Cardiac muscle cell (in vitro differentiated cells and primary cell): Measurements from ENCODE around the gene THAP6. TPM values are rescaled to one million over a fixed set of nuclear protein-coding genes. Genes with fewer than 3 reads are reported as not detected.
"Not testable (repeated sequence)": the region's sequence is repeated elsewhere in the genome, so short reads cannot be mapped to it uniquely, and the experiment has no call there.

Experiments
- DNase-seq, 2 donors: peaks; one replicate each; pipeline versions ENCODE4 v3.0.0 to v3.0.0-alpha.2; 2010 to 2017; ENCODE audit warnings: low read depth in 1 of 2, low spot score in 1 of 2
- H3K27ac ChIP-seq: fragments of 200-600 bp; sonication (generic); 2 replicates; pipeline ENCODE4 v1.5.1; 2016
- H3K27me3 ChIP-seq: fragments of 200-600 bp; sonication (generic); 2 replicates; pipeline ENCODE4 v1.6.0; 2016; ENCODE audit warnings: control low read depth
- H3K36me3 ChIP-seq: fragments of 200-600 bp; sonication (generic); 2 replicates; pipeline ENCODE4 v1.5.1; 2016; ENCODE audit warnings: control low read depth
- H3K4me1 ChIP-seq: fragments of 200-600 bp; sonication (generic); 2 replicates; pipeline ENCODE4 v1.8.1; 2017; ENCODE audit warnings: low read depth, mild to moderate bottlenecking, mixed run types
- H3K4me3 ChIP-seq: fragments of 200-600 bp; sonication (generic); 2 replicates; pipeline ENCODE4 v1.5.1; 2016; ENCODE audit warnings: mild to moderate bottlenecking
- H3K9me3 ChIP-seq: fragments of 200-600 bp; sonication (generic); 2 replicates; pipeline ENCODE4 v1.5.1; 2017; ENCODE audit warnings: low read depth, mild to moderate bottlenecking, control low read depth
- polyA plus RNA-seq: library from polyadenylated mRNA; unstranded; fragments of >200 nt; fragmentation: Nextera tagmentation; extraction: Ambion mirVana; gene quantifications from 2 replicates; pipeline ENCODE4 v1.2.1, GENCODE V29; 2016
- total RNA-seq: library from RNA; depleted of rRNA; stranded (reverse); fragments of >200 nt; gene quantifications from 2 replicates; pipeline ENCODE4 v1.2.3, GENCODE V29; 2016
- TF ChIP-seq, protein P1 (sequence below): IDR thresholded peaks from 2 replicates; pipeline ENCODE4 v1.5.1; 2012; ENCODE audit warnings: low read depth, mild to moderate bottlenecking, low read length

Gene THAP6
- total and polyA plus RNA-seq, 2 experiments from 2014 or later = 16.8 to 22.2 TPM

DNA sequence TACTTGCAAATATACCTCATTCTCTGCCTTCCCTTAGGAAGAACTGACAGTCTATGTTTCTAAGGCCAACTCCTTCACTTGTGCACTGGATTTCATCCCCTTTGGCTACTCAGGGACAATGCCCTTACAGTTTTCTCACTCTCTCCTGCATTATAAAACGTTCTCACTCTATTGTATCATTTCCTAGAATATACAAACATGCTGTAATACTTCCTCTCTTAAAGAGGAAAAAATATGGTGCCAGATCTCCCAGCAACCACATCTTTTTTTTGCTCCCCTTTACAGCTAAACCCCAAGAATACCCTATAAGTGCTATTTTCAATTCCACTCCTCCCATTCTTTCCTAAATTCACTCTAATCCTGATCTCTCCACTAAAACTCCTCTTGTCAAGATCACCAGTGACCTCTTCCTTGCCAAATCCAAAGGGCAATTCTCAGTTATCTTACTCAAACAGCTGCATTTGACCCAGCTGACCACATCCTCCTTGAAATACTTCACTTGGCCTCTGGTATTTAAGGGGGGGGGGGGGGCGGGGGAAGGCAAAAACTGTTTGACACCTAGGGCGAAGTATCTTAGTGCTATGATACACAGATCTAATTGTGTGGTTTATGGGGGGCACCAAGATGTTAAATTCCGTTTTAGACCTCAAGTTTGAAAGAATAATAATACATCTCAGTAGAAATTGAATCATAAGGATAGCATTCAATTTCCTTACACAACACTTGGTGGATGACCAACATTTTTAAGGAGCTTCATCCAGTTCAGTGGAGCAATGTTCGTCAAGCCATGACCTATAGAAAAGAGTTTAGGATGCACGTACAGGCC is 1.7 kb upstream of the THAP6 start:
- DNase-seq = peak; percentile 10 to 67
- peak overlapping the region; percentile 66 for H3K4me3 ChIP-seq
- H3K9me3 ChIP-seq = no peaks in the 10 kb centered on the region
- no peaks in the 10 kb centered on the region for H3K27me3 ChIP-seq
- H3K36me3 ChIP-seq = peaks cover 21% of the 10 kb centered on the region
- TF ChIP-seq, protein P1, sequence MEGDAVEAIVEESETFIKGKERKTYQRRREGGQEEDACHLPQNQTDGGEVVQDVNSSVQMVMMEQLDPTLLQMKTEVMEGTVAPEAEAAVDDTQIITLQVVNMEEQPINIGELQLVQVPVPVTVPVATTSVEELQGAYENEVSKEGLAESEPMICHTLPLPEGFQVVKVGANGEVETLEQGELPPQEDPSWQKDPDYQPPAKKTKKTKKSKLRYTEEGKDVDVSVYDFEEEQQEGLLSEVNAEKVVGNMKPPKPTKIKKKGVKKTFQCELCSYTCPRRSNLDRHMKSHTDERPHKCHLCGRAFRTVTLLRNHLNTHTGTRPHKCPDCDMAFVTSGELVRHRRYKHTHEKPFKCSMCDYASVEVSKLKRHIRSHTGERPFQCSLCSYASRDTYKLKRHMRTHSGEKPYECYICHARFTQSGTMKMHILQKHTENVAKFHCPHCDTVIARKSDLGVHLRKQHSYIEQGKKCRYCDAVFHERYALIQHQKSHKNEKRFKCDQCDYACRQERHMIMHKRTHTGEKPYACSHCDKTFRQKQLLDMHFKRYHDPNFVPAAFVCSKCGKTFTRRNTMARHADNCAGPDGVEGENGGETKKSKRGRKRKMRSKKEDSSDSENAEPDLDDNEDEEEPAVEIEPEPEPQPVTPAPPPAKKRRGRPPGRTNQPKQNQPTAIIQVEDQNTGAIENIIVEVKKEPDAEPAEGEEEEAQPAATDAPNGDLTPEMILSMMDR = no peak
- H3K4me1 ChIP-seq = peaks cover 23% of the 10 kb centered on the region
- peak overlapping the region; percentile 88 for H3K27ac ChIP-seq

DNA sequence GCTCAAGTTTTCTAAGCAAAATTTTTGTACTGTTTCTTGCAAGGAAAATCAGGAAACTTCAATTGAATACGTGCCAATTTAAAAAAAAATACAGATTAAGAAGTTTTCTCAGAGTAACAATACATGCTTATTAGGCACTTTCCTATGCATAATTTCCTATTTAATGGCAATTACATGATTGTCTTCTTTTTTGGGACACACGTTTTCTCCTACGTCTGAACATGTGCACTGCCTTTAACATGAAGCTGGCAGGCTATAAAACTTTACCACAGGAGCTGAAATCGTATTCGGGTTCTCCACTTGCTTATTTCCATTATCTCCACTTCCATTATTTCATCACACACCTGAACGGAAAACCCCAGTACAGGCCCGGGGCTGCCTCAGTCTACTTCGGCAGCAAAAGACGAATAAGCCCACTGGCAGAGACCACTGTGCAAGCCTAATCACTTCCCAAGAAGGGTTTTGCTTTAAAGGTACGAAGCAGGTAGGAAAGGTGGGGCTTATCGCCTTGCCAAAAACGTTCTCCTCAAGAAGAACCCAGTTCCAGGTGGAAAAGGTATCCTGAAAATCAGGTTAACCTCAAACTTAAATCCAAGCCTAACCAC is 645 bp upstream of the THAP6 start:
- H3K4me1 ChIP-seq = peaks cover 23% of the 10 kb centered on the region
- no peaks in the 10 kb centered on the region for H3K27me3 ChIP-seq
- TF ChIP-seq, protein P1 = no peak
- peaks cover 21% of the 10 kb centered on the region for H3K36me3 ChIP-seq
- peak overlapping the region; percentile 88 for H3K27ac ChIP-seq
- DNase-seq = peak in 1 of 2 donors; percentile 14
- no peaks in the 10 kb centered on the region for H3K9me3 ChIP-seq
- H3K4me3 ChIP-seq = peak overlapping the region; percentile 66

DNA sequence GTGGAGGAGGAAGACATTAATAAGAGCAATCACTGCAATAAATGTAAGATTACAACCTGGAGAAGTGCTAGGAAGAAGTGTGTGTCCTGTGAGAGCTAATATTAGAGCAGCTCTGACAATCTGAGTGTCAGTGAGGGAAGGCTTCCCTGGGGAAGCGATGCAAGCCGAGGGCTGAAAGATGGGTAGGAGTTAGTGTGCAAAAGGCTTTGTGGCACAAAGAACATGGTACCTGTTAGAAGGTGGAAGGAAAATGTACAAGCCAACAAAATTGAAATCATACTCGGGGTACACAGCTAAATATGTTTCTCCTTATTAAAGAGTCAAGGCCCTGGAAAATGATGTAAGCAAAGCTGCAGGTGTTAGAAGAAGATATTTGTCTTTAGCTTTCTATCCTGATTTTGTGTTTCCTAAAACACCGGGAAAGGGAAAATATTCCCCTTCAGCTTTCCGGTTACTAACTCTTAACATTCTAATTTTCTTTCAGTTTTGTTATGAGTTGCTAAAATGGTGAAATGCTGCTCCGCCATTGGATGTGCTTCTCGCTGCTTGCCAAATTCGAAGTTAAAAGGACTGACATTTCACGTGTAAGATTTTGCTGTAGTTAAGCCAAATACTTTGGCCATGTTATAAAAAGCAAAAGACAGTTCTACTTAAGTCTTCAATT is 808 bp downstream of the THAP6 start:
- Histone ChIP-seq H3K27me3 (no peaks in the 10 kb centered on the region), H3K4me3 (peak overlapping the region; percentile 66), H3K36me3 (peaks cover 25% of the 10 kb centered on the region), H3K9me3 (no peaks in the 10 kb centered on the region), H3K27ac (peak overlapping the region; percentile 88), H3K4me1 (peaks cover 23% of the 10 kb centered on the region)
- TF ChIP-seq, protein P1 = no peak
- DNase-seq = no peak

DNA sequence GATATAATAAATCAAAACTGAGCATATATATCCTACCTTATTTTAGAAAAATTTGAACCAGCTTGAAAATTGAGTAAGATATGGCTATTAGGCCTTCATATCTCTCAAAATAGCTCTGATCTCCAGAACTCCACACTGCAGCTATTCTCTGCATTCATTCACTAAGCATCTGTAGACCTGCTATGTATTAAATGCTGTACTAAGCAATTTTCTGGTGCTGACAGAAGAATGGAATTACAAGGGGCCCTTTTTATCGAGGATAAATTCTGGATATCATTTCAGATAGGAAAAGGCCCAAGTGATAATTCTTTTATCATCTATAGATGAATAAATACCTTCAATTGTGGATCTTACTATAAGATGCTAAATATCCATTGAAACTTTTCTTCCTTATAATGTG is 1.9 kb downstream of the THAP6 start:
- Histone ChIP-seq H3K9me3 (no peaks in the 10 kb centered on the region), H3K27me3 (no peaks in the 10 kb centered on the region), H3K36me3 (peaks cover 25% of the 10 kb centered on the region), H3K4me3 (no peak overlapping the region), H3K4me1 (peaks cover 23% of the 10 kb centered on the region), H3K27ac (no peak overlapping the region)
- TF ChIP-seq, protein P1 = no peak
- no peak for DNase-seq

DNA sequence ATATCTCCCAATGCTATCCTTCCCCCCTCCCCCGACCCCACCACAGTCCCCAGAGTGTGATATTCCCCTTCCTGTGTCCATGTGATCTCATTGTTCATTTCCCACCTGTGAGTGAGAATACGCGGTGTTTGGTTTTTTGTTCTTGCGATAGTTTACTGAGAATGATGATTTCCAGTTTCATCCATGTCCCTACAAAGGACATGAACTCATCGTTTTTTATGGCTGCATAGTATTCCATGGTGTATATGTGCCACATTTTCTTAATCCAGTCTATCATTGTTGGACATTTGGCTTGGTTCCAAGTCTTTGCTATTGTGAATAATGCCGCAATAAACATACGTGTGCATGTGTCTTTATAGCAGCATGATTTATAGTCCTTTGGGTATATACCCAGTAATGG is 5.2 kb downstream of the THAP6 start:
- H3K36me3 ChIP-seq = peaks cover 37% of the 10 kb centered on the region
- H3K27me3 ChIP-seq, H3K27ac ChIP-seq, H3K4me3 ChIP-seq, DNase-seq, H3K4me1 ChIP-seq, H3K9me3 ChIP-seq: not testable (repeated sequence)
